Progenitor cell of endocrine pancreas (in vitro differentiated cells): Measurements from ENCODE around the gene KCNQ1. TPM values are rescaled to one million over a fixed set of nuclear protein-coding genes. Genes with fewer than 3 reads are reported as not detected.

ENCODE experiments used
- DNase-seq: peaks from one replicate; pipeline ENCODE4 v3.0.0; 2021; ENCODE audit warnings: low spot score; ENCODE audit not compliant: unreplicated experiment
- H3K27ac Mint-ChIP-seq: 2 replicates; pipeline ENCODE4 v1.8.0; 2021; ENCODE audit warnings: mild to moderate bottlenecking, moderate library complexity, mixed read lengths
- H3K27me3 Mint-ChIP-seq: 2 replicates; pipeline ENCODE4 v1.8.0; 2021; ENCODE audit warnings: mixed read lengths
- H3K36me3 Mint-ChIP-seq: 2 replicates; pipeline ENCODE4 v1.8.0; 2022; ENCODE audit warnings: mixed read lengths; ENCODE audit not compliant: insufficient read depth
- H3K4me1 Mint-ChIP-seq: 2 replicates; pipeline ENCODE4 v1.8.0; 2021; ENCODE audit warnings: low read depth, mixed read lengths
- H3K4me3 Mint-ChIP-seq: 2 replicates; pipeline ENCODE4 v1.8.0; 2021; ENCODE audit warnings: low read depth, mild to moderate bottlenecking, moderate library complexity, mixed read lengths
- H3K9me3 Mint-ChIP-seq: 2 replicates; pipeline ENCODE4 v1.8.0; 2021; ENCODE audit warnings: low read depth, mixed read lengths
- total RNA-seq: library from RNA; stranded (reverse); gene quantifications from 2 replicates; pipeline ENCODE4 v1.2.1, GENCODE V29; 2021
- TF ChIP-seq, protein P1 (sequence below): fragments of 200-600 bp; sonication (generic); IDR thresholded peaks from one replicate; pipeline ENCODE4 v1.5.0; 2021; ENCODE audit warnings: antibody characterized with exemption, mild to moderate bottlenecking; ENCODE audit not compliant: unreplicated experiment

The KCNQ1 gene
- total RNA-seq, 1 donor from 2014 or later = 3.3 TPM

DNA sequence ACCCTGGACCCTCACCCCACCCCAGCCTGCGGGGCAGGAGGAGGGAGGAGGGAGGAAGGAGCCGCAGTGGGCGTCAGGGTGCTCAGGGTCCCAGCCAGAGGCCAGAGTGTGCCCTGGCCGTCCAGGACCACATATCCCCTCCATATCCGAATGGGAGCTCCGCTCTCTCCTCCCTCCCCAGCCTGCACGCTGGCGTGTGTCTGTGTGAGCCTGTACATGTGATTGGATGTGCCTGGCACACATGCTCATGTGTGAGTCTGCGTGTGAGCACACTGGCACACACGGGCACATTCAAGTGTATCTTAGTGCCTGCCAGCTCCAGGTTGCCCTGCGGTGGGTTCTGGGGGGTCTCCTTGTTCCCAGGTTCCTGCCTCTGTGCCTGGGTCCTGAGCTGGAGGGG lies 36.1 kb upstream of the KCNQ1 start:
- Mint-ChIP-seq H3K9me3 (no peaks in the 10 kb centered on the region), H3K4me3 (no peak overlapping the region), H3K27ac (peak overlapping the region; percentile 93), H3K27me3 (no peaks in the 10 kb centered on the region), H3K4me1 (peaks cover 29% of the 10 kb centered on the region), H3K36me3 (peaks cover 1% of the 10 kb centered on the region)
- TF ChIP-seq, protein P1, sequence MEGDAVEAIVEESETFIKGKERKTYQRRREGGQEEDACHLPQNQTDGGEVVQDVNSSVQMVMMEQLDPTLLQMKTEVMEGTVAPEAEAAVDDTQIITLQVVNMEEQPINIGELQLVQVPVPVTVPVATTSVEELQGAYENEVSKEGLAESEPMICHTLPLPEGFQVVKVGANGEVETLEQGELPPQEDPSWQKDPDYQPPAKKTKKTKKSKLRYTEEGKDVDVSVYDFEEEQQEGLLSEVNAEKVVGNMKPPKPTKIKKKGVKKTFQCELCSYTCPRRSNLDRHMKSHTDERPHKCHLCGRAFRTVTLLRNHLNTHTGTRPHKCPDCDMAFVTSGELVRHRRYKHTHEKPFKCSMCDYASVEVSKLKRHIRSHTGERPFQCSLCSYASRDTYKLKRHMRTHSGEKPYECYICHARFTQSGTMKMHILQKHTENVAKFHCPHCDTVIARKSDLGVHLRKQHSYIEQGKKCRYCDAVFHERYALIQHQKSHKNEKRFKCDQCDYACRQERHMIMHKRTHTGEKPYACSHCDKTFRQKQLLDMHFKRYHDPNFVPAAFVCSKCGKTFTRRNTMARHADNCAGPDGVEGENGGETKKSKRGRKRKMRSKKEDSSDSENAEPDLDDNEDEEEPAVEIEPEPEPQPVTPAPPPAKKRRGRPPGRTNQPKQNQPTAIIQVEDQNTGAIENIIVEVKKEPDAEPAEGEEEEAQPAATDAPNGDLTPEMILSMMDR = no peak
- no peak for DNase-seq

DNA sequence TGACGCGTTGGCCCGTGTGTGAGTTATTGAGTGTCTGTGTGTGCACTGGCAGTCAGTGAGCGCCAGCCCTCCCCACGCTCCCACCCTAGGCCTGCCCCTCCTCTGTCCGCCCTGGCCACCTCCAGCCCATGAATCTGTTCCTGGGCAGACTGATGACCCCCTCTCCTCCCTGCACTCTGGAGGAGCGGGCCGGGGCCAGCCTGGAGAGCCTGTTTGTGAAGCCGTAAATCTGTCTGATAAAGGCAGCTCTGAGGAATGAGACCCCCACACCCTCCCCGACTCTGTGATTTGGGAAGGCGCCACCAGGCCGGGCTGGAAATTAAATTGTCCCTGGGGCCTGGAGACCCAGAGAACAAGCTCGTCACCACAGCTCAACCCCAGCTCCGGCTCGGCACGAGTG lies 35.7 kb upstream of the KCNQ1 start:
- TF ChIP-seq, protein P1 = no peak
- Mint-ChIP-seq H3K4me1 (peaks cover 29% of the 10 kb centered on the region), H3K36me3 (no peaks in the 10 kb centered on the region), H3K27ac (peak overlapping the region; percentile 93), H3K4me3 (peak overlapping the region; percentile 54), H3K27me3 (no peaks in the 10 kb centered on the region), H3K9me3 (no peaks in the 10 kb centered on the region)
- no peak for DNase-seq

DNA sequence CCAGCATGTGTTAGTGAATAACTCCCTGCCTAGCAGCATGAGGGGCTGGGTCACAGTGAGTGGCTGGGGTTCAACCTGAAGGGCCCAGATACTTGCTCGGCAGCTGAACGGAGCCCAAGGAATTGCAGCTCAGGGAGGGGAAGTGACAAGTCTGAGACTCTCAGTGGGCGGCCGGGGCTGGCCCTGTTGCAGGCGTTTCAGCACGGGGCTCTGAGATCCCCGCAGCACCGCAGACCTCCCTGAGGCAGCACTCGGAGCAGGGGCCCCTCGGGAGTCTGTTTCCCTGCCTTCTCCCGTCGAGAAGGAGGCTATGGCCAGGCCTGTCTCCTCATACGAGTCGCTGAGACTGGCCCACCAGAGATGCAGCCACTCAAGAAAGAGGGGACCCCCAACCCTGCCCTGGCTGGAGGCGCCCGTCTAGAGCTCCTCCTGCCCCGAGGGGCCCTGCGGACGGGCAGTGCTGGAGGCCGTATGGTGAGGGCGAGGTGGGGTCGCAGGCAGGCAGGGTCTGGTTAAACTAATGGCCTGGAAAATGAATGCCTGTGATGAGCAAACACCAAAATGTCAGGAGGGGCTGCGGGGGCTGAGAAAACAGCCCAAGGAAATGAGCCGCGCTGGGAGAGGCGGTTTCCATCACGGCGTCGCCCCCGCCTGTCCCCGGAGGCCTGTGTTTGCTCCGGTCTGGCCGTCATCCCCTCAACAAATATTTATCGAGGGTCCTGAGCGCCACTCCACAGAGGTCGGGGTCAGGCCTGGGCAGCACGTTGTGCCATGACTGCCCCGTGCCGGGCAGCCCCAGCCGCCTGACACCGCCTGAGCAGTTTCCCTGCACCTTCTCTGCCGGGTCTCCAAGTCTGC lies 35.0 kb upstream of the KCNQ1 start:
- Mint-ChIP-seq H3K4me1 (peaks cover 29% of the 10 kb centered on the region), H3K9me3 (no peaks in the 10 kb centered on the region), H3K27me3 (no peaks in the 10 kb centered on the region), H3K4me3 (no peak overlapping the region), H3K36me3 (no peaks in the 10 kb centered on the region), H3K27ac (peak overlapping the region; percentile 93)
- no peak for DNase-seq
- TF ChIP-seq, protein P1 = no peak

DNA sequence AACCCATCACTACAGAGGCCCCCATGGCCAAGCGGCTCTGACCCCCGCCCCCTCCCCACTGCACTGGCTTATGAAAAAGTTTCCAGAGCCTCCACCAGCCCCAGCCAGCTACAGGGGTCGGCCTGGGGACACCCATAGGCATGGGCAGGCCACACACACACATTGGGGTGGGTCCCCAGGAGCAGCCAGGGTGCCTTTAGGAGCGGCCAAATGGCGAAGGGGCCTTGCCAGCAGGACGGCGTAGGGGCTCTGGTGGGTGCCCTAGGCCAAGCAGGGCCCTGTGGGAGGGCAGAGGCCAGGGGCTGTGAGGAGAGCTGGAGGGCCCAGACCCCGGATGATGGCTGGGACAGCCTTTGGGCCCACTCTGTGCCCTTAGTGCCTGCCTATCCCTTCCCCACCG lies 34.2 kb upstream of the KCNQ1 start:
- TF ChIP-seq, protein P1 = no peak
- Mint-ChIP-seq H3K27ac (peak overlapping the region; percentile 29), H3K4me1 (peaks cover 29% of the 10 kb centered on the region), H3K27me3 (no peaks in the 10 kb centered on the region), H3K9me3 (no peaks in the 10 kb centered on the region), H3K36me3 (no peaks in the 10 kb centered on the region), H3K4me3 (no peak overlapping the region)
- no peak for DNase-seq

DNA sequence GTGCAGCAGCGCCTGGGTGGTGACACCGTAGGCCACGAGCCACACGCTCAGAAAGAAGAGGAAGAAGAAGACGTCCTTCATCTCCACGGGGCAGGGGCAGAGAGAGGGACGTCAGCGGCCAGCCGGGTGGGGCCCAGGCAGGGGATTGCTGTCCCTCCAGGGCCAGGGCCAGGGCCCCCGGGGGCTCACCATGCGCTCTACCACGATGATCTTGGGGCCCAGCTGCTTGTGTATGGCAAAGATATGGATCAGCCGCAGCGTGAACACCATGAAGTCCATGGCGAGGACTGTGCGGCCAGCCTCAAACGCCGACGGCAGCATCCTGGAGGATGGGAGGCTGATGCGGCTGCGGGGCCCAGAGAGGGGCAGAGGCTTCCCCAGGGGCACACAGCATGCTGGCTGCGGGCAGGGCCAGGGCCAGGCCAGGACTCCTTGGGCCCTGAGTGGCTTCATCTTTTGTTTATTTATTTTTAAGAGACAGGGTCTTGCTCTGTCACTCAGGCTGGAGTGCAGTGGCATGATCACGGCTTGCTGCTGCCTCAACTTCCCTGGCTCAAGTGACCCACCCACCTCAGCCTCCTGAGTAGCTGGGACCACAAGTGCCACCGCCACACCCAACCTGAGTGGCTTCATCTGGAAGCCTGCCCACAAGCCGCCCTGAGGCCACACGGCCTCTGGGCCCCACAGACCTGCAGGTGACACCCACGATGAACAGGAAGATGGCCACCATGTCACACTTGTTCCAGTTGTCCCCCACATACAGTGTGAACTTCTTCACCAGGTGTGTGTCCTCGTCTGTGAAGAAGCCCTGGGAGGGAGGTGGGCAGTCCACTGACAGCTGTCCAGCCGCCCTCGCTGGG lies 33.1 kb upstream of the KCNQ1 start:
- Mint-ChIP-seq H3K27me3 (no peaks in the 10 kb centered on the region), H3K4me1 (peaks cover 27% of the 10 kb centered on the region), H3K4me3 (no peak overlapping the region), H3K36me3 (no peaks in the 10 kb centered on the region), H3K27ac (peak overlapping the region; percentile 59), H3K9me3 (no peaks in the 10 kb centered on the region)
- TF ChIP-seq, protein P1 = no peak
- no peak for DNase-seq
